GM19452 (cell line): ENCODE data around the gene DOCK6.

Source experiments
- ATAC-seq: cut with Tn5 transposase; IDR thresholded peaks from one replicate; pipeline ENCODE4 v1.9.1; 2021; ENCODE audit not compliant: unreplicated experiment

The DOCK6 gene

GRCh38 chr19:11279505-11280236 lies 17.3 kb upstream of the DOCK6 start:
- ATAC-seq: no peak

DNA sequence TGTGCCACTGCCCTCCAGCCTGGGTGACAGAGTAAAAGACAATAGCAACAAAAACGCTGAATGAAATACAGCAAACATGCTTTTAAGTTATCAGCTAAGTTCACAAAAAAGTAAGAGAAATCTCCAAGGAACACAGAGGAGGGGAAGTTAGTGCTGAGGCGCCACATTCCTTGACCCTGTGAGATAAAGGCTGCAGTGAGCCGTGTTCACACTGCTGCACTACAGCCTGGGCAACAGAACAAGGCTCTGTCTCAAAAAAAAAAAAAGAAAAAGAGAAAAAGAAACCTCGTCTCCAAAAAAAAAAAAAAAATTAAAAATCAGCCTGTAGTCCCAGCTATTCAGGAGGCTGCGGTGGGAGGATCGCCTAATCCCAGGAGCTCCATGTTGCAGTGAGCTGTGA lies 16.3 kb upstream of the DOCK6 start:
- no peak for ATAC-seq

DNA sequence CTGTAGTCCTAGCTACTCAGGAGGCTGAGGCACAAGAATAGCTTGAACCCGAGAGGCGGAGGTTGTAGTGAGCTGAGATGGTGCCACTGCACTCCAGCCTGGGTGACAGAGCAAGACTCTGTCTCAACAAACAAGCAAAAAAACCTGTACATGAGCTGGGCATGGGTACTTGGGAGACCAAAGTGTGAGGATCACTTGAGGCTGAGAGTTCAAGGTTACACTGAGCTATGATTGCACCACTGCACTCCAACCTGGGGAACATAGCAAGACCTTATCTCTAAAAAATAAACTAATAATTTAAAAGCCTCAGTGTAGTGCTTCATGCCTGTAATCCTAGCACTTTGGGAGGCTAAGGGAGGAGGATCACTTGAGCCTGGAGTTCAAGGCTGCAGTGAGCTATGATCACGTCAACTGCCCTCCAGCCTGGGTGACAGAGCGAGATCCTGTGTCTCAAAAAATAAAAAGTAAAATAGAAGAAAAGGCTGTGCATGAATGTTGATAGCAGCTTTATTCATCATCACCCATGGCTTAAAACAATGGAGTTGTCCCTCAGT lies 12.3 kb upstream of the DOCK6 start:
- no peak for ATAC-seq

DNA sequence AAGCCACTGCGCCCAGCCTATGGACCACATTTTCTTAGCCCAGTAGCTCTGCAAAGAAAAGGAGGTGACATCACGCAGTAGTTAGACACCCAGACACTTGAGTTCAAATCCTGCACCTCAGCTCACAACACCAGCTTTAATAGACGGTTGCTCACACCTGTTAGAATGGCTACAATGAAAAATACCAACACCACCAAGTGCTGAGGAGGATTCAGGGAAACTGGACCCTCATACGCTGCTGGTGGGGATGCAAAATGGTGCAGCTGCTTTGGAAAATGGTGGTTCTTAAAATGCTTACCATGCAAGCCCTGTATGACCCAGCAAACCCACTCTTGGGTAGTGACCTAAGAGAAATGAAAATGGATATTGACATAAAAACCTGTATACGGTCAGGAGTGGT lies 11.7 kb upstream of the DOCK6 start:
- no peak for ATAC-seq

GRCh38 chr19:11273296-11273695 lies 11.0 kb upstream of the DOCK6 start:
- no peak for ATAC-seq

DNA sequence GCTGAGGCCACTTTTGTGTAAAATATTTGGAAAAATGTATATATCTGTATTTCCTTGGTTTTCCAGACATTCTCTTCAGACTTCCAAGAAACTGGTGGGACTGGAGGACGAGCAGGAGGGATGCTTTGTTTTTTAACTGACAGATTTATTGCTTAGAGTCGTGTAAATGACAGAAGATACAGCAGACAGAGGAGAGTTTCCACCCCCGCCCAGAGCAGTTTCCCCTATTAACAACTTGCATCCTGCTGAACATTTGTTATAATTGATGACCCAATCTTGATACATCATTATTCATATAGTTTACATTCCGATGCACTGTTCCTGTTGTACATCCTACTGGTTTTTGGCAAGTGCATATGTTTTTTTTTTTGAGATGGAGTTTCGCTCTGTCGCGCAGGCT lies 7.1 kb upstream of the DOCK6 start:
- no peak for ATAC-seq

DNA sequence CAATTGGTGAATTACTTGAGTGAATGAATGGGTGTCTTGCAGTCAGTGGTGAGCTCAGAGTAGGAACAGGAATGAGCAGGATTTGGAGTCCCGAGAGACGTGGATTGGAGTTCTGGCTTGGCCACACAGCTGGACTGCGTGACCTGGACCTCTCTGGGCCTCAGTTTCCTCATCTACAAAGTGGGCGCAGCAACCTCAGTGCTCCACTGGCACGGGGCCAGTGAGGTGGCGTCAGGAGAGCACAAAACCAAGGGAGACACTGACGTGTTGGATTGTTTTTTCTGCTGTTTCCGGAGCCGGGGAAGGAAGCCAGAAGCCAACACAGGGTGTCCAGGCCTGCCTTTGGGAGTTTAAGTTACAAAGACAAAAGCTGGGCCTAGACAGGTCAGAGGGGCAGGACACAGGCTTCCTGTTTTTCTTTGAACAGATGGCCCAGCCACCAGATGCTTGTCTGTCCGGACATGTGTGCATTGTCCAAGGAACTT lies 6.5 kb upstream of the DOCK6 start:
- ATAC-seq: no peak

GRCh38 chr19:11267316-11268085 lies 5.2 kb upstream of the DOCK6 start:
- no peak for ATAC-seq

DNA sequence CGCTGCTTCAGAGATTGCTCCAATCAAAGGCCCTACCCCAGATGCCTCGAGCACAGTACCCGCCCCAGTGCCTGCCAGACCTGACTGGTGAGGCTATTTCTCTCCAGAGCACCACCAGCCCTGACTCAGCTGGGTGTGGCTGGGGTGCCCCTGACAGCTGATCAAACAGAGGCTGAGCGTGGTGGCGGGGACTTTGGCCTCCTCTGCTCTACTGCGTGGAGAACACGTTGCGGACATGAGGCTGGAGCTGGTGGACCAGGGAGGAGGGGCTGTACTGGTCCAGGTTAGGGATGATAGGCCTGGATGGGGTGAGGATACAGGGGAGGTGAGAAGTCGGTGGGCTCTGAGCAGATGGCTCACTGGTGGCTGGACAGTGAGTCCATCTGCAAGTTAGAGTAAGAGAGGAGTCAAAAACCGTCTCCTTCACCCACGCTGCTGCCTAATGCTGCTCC lies 3.5 kb upstream of the DOCK6 start:
- ATAC-seq: no peak

GRCh38 chr19:11265177-11265784 lies 3.0 kb upstream of the DOCK6 start:
- no peak for ATAC-seq

- no peak for ATAC-seq
Measured at GRCh38 chr19:11264452-11265176, 2.3 kb upstream of the DOCK6 start.

DNA sequence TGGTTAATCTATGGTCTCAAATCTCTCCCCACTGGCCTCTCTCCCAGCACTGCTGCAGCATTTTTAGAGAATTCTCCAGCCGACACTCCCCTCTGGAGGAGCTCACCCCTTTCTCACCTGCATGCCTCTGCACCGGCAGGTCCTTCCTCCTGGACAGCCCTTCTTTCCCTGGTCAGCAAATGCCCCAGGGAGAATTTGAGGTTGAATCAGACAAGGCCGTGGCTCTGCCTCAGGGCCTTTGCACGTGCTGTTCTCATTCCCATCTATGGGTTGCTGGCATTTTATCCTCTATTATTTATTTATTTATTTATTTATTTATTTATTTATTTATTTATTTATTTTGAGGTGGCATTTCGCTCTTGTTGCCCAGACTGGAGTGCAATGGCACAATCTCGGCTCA lies 1.4 kb upstream of the DOCK6 start:
- no peak for ATAC-seq

- ATAC-seq: no peak
Measured at GRCh38 chr19:11261431-11261970, 823 bp downstream of the DOCK6 start.

DNA sequence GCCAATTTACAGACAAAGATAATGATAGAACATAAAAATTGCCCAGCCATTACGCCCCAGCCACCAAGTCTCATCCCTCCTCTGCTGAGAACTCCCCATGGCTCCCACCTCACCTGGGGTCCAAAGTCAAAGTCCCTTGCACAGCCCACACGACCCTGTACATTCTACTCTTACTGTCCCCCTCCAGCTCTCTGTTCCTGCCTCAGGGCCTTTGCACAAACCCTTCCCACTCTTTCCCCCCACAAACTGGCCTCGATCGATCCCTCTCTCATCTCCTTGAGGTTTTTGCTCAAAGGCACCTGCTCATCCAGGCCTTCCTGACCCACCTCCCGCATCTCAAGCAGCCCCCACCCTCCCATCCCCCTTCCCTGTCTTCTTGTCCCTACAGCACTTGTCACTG lies 1.3 kb downstream of the DOCK6 start:
- no peak for ATAC-seq

- no peak for ATAC-seq
Measured at GRCh38 chr19:11257846-11258380, 4.4 kb downstream of the DOCK6 start.

- no peak for ATAC-seq
Measured at GRCh38 chr19:11256189-11256588, 6.1 kb downstream of the DOCK6 start.

DNA sequence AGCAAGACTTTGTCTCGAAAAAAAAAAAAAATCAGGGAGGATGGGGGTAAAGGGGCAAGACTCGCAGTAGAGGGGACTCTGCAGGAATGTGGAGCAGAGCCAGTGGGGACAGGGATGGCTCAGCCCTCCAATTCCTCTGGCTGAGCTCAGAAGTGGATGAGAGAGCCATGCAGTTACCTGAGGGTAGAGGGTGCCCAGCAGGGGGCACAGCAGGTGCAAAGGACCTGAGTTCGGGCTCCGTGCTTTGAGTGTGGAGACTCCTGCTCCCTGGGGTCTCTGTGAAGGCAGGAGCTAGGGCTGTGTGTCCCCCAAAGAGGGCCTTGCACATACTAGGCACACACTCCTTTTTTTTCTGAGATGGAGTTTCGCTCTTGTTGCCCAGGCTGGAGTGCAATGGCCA lies 7.7 kb downstream of the DOCK6 start:
- ATAC-seq: no peak

DNA sequence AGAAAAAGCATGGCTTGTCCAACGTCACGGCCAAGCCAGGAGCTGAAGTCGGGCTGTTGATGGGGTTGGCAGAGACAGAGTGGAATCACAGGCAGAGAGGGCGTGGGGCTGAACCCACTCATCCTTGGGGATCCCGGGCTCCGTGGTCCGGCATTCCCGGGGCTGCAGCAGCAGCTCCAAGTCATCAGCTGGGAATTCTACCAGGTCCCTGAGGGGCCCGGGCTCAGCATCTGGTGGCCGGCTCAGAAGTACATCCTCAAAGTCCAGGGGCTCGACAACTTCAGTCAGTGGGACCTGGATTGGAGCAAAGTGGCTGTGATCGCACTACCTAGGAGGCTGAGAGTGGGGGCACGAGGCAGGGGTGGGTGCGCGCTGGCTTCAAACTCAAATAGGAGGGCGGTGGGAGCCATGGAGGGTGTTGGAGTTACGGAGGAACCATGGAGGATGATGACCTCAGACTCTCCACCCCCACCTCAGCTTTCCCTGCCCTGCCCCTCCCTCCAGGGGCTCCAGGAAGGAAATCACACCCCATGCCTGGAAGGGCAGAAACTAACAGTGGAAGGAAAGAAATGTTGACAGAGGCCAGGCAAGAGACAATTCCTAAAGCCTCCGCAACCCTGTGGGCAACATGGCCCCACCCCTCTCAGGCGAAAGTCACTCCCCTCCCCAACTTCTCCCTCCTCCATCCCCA lies 9.5 kb downstream of the DOCK6 start:
- no peak for ATAC-seq

GRCh38 chr19:11251650-11252314 lies 10.5 kb downstream of the DOCK6 start:
- ATAC-seq: no peak
